Neural crest cell (in vitro differentiated cells): ENCODE data around the gene NHERF2. TPM values are rescaled to one million over a fixed set of nuclear protein-coding genes. Genes with fewer than 3 reads are reported as not detected.
A peak's percentile ranks its signal among the peaks of the same experiment; 100 is the strongest.

Source experiments
- DNase-seq: peaks from one replicate; pipeline ENCODE4 v3.0.0; 2021; ENCODE audit warnings: low read depth, mixed read lengths, low spot score
- H3K27ac Mint-ChIP-seq: one replicate; pipeline ENCODE4 v1.8.0; 2021; ENCODE audit warnings: mild to moderate bottlenecking, mixed read lengths; ENCODE audit not compliant: unreplicated experiment
- H3K27me3 Mint-ChIP-seq: 2 replicates; pipeline ENCODE4 v1.8.0; 2021; ENCODE audit warnings: low read depth, mild to moderate bottlenecking, mixed read lengths
- H3K36me3 Mint-ChIP-seq: 2 replicates; pipeline ENCODE4 v1.8.0; 2021; ENCODE audit warnings: low read depth, mild to moderate bottlenecking, mixed read lengths
- H3K4me1 Mint-ChIP-seq: 2 replicates; pipeline ENCODE4 v1.8.0; 2021; ENCODE audit warnings: mixed read lengths
- H3K4me3 Mint-ChIP-seq: one replicate; pipeline ENCODE4 v1.8.0; 2021; ENCODE audit warnings: mild to moderate bottlenecking, mixed read lengths
- H3K9me3 Mint-ChIP-seq: 2 replicates; pipeline ENCODE4 v1.8.0; 2021; ENCODE audit warnings: mixed read lengths
- CTCF ChIP-seq: fragments of 200-600 bp; sonication (generic); conservative IDR thresholded peaks from 2 replicates; pipeline ENCODE4 v1.5.0; 2021; ENCODE audit warnings: antibody characterized with exemption, mild to moderate bottlenecking
- total RNA-seq: library from RNA; stranded (reverse); gene quantifications from 2 replicates; pipeline ENCODE4 v1.2.1, GENCODE V29; 2021

Gene NHERF2
- total RNA-seq, 1 donor from 2014 or later: 8.1 TPM

GRCh38 chr16:2077016-2077415, 50.3 kb downstream of the NHERF2 start:
- Mint-ChIP-seq H3K4me1 (no peaks in the 10 kb centered on the region), H3K27me3 (no peaks in the 10 kb centered on the region), H3K9me3 (no peaks in the 10 kb centered on the region), H3K36me3 (no peaks in the 10 kb centered on the region), H3K27ac (no peak overlapping the region), H3K4me3 (no peak overlapping the region)
- no peak for TF ChIP-seq CTCF
- no peak for DNase-seq

- Mint-ChIP-seq H3K27ac (no peak overlapping the region), H3K27me3 (no peaks in the 10 kb centered on the region), H3K4me3 (no peak overlapping the region), H3K4me1 (no peaks in the 10 kb centered on the region), H3K9me3 (no peaks in the 10 kb centered on the region), H3K36me3 (no peaks in the 10 kb centered on the region)
- DNase-seq: no peak
- no peak for TF ChIP-seq CTCF
Observed at GRCh38 chr16:2077696-2078095, 51.0 kb downstream of the NHERF2 start.

GRCh38 chr16:2078096-2078495, 51.4 kb downstream of the NHERF2 start:
- DNase-seq: no peak
- Mint-ChIP-seq H3K27ac (no peak overlapping the region), H3K9me3 (no peaks in the 10 kb centered on the region), H3K4me3 (no peak overlapping the region), H3K4me1 (no peaks in the 10 kb centered on the region), H3K27me3 (no peaks in the 10 kb centered on the region), H3K36me3 (no peaks in the 10 kb centered on the region)
- no peak for TF ChIP-seq CTCF

GRCh38 chr16:2078691-2079090, 52.0 kb downstream of the NHERF2 start:
- Mint-ChIP-seq H3K4me3 (no peak overlapping the region), H3K27ac (peak overlapping the region; percentile 27)

GRCh38 chr16:2079311-2079800, 52.7 kb downstream of the NHERF2 start:
- Mint-ChIP-seq H3K4me1 (no peaks in the 10 kb centered on the region), H3K4me3 (no peak overlapping the region), H3K27me3 (no peaks in the 10 kb centered on the region), H3K36me3 (no peaks in the 10 kb centered on the region), H3K27ac (no peak overlapping the region), H3K9me3 (no peaks in the 10 kb centered on the region)
- DNase-seq: no peak
- TF ChIP-seq CTCF: no peak

More at GRCh38 chr16:2078691-2079090, 52.0 kb downstream of the NHERF2 start:
- no peaks in the 10 kb centered on the region for H3K27me3 Mint-ChIP-seq
- no peaks in the 10 kb centered on the region for H3K9me3 Mint-ChIP-seq
- no peak for TF ChIP-seq CTCF
- H3K4me1 Mint-ChIP-seq: no peaks in the 10 kb centered on the region
- DNase-seq: no peak
- H3K36me3 Mint-ChIP-seq: no peaks in the 10 kb centered on the region

- H3K27ac Mint-ChIP-seq: no peak overlapping the region
- no peaks in the 10 kb centered on the region for H3K4me1 Mint-ChIP-seq
- H3K27me3 Mint-ChIP-seq: no peaks in the 10 kb centered on the region
- no peaks in the 10 kb centered on the region for H3K36me3 Mint-ChIP-seq
- no peak overlapping the region for H3K4me3 Mint-ChIP-seq
- H3K9me3 Mint-ChIP-seq: no peaks in the 10 kb centered on the region
- TF ChIP-seq CTCF: no peak
- no peak for DNase-seq
Observed at GRCh38 chr16:2079991-2080390, 53.3 kb downstream of the NHERF2 start.
